ENCODE results near the gene SERINC5.

SERINC5 gene

DNA sequence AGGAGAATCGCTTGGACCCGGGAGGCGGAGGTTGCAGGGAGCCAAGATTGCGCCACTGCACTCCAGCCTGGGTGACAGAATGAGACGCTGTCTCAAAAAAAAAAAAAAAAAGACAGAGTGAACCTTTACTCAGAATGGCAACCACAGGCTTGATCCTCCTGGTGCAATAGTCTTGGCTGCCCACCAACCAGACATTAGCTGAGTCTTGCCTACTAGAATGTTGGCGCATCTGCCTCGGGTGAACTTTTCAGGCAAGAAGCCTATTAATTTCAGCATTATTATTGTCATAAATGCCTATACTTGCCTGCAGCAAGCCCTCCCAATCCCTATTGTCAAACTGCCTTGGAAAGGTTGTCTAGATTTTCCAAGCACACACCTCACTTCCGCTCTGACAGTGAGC, 4.2 kb downstream of the SERINC5 start:
- no peak for DNase-seq

DNA sequence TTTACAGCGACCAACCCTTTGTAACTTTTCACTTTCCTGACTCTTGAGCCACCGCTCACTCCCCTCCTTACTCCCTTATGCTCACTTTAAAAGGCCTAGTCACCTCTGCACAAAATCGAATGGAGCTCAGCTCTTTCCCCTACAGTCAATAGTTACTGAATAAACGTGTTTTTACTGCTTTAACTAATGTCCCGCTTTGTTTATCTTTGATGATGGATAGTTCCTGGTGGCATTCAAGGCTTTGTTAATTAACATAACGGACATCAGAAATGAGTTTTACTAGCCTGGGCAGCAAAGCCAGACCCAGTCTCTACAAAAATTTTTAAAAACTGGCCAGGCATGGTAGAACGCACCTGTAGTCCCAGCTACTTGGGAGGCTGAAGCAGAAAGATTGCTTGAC, 5.0 kb downstream of the SERINC5 start:
- DNase-seq: no peak

DNA sequence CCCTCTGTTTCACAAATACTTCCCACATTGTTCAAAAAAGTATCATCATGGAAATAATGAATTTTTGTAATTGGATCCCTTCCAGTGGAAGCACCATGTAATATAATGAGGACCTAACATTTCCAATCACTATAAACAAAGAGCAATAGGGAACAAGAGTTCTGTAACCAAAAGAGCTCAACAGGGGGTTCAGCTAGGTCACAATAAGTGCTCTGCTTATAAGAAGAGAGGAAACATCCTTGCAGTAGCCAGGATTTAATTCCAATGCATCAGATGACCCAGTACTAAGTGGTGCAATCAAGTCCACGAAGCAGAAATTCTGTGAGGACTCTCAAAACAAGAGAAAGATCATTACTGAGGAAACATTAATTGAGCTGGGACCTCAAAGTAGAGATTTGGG, 5.9 kb downstream of the SERINC5 start:
- no peak for DNase-seq

DNA sequence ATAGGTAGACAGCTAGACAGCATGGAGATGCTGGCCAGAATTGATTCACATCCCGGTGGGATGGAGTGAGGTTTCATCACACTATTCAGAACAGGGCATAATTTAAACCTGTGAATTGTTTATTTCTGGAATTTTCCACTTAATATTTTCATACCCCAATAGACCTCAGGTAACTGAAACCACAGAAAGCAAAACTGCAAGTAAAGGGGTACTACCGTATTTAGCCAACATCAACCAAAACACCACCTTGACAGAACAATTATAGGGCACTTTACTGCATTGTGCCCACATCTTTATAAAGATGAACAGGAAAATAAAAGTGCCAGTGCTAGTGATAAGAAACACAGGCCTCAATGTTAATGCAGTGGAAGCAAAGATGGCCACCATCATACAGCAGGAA, 7.5 kb downstream of the SERINC5 start:
- DNase-seq: no peak

DNA sequence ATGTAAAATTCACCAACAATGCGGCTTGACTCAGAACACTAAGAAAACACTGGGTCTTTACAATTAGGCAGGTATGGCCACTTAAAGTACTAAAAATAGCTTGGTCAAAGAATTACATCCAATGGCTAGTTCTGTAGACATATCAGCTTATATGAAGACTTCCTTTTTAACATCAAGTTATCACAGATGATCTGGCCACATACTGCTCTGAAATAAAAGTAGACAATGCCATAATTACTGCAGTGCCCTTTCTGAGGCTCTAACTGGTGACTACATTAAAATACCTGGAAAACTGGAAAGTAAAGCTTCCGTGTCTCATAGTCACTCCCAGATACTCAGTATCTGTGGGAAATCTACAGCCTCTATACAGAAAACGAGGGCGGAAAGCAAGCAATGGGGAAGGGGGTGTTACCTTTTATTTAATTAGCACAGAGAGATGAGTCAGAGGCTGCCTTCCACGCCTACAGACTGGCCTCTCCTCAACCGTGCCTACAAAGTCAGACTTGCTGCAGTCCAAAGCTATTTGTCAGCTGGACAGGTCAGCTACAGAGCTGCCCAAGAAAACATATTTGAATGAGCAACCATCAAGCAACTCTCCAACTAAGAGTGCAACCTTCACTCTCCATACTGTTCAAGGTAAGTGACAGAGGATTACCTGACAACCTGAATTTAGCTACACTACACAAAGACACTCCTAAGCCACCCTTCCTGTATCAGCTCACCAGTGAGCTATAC, 8.7 kb downstream of the SERINC5 start:
- DNase-seq: peak; percentile 56

DNA sequence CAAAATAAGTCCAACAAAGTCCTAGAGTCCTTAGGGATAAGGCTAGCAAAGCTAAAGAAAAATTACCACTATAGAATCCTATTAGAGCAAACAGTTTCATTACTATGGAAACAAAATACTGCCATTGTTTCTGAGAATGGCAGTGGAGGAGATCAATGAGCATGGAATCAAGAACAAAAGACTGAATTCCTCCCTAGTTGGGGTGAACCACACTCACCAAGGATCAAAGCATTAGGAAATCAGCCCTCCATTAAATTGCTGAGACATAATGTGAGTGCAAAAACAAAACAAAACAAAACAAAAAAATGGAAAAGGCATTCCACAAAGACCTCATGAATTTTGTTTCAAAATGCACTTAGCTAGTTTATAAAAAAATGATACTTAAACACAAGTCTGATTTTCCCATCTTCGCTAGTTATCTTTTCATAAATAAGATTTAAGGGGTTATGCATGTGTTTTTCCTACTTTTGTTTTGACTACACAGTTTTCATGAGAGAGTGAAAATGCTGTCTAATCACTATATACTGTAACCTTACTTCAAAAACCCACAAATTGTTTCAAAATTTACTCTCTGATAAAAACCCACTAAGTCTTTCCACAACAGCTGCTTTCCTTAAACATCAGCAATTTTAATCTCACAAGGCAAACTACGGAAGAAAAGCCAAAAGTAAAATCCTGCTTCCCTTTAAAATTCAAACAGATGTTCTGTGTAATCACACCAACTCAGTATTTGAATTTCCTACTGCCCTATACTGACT, 9.7 kb downstream of the SERINC5 start:
- no peak for DNase-seq

DNA sequence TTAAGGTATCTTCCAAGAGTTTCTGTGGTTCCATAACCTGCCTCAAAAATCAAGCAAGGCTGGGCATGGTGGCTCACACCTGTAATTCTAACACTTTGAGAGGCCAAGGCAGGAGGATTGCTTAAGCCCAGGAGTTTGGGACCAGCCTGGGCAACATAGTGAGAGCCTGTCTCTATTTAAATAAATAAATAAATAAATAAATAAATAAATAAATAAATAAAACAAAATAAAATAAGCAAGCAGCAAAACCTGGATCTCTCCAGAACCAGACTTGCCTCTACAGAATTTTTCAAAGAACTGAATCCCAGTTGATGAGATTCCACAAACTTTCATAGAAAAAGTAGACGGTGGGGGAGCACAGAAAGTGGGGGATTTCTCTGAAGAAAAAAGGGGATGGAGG, 12.3 kb downstream of the SERINC5 start:
- no peak for DNase-seq

DNA sequence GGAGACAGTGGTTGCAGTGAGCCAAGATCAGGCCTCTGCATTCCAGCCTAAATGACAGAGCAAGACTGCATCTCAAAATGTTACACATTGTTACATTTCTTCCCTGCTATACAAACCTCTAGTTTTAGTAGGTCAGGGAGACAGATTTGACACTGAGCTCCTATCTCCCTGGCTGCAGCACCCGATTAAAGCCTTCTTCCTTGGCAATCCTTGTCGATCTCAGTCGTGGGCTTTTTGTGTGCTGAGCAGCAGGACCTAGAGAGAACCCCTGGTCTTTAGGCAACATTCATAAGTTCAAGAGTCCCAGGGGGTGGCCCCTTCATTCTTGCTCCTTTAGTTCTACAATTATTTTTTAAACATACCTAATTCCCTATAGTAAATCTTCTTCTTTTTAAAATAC, 13.0 kb downstream of the SERINC5 start:
- DNase-seq: no peak

DNA sequence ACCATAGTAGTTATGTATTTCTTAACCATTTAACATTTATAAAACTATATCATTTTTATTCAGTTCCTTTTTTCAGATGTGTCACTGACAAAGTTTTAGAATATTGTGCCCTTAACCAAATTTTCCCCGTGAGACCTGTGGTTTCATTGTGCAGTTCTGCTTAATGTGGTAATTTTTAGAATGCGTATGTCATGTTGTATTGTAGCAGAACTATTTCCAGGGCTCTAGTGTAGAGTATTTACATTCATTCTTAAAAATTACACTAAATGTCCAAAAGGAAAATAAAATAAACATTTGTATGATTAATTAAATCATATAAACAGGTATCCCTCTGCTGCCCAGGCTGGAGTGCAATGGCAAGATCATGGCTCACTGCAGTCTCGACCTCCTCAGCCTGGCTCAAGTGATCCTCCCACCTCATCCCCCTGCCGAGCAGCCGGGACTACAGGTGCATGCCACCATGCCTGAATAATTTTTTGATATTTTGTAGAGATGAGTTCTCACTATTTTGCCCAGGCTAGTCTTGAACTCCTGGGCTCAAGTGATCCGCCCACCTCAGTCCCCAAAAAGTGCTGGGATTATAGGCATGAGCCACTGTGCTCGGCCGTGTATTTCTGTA, 15.4 kb downstream of the SERINC5 start:
- DNase-seq: no peak

DNA sequence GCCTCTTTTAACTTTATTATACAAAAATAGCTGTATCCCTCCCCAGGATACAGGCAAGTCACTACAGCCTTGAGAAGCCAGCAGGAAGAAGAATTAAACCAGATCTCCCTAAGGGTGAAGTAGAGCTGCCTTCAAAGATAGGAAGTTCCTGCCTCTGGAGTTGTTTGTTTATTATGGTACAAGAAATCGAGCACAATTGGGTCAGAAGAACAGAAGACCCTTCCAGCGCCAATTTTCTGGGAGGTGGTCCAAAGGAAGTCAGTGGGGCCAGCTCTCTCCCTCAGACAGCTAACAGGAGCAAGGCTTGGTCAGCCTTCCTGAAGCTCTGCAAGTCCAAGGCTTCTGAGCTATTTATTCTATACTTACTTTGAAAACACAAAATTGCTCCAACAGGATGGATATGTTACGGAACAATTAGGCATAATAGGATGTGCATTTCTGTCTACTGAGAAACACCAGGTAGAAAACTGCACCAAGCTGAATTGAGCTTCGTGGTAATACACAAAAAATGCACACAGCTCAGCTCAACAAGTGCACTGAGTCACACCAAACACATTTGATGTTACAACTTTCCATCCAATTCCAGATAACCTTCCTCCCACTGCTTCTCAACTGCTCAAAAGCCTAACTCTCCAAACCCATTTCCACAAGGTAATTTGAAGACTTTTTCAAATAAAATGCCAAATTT, 16.0 kb downstream of the SERINC5 start:
- DNase-seq: no peak

DNA sequence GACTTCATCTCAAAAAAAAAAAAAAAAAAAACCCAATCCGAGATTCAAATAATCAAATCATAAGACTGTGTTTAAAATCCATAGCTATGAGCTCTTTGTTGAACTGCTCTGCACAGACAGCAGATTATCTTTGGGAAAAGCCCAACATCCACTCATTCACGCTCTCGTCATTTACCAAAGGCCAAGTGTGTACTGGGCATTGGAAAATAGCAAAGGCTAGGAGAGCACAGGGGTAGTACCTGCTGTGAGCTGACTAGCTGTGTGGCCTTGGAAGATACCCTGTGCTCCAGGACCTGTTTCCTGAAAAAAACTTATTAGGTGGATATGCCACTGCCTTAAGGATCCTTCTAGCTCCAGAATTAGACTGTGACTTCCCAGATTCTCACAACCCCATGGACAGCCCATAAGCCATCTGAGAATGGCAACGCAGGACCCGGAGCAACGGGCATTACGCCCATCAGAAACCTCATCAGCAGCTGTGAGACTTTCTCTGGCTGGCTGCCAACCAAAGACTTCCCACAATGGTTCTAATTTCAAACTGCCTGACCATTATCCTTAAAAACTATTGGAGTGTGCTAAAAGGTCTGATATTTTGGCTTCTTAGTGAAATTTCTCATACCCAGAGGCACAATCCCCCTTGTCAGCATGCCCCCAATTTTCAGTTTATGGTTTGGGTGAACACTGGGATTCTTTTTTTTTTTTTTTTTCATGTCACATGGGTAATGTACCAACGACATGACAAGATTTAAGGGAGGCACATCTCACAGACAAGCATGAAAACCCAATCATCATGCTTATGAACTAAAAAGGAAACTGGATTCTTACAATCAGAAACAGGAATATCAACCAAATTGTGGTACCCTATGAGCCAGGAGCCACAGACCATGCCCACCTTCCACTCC, 16.8 kb downstream of the SERINC5 start:
- no peak for DNase-seq

DNA sequence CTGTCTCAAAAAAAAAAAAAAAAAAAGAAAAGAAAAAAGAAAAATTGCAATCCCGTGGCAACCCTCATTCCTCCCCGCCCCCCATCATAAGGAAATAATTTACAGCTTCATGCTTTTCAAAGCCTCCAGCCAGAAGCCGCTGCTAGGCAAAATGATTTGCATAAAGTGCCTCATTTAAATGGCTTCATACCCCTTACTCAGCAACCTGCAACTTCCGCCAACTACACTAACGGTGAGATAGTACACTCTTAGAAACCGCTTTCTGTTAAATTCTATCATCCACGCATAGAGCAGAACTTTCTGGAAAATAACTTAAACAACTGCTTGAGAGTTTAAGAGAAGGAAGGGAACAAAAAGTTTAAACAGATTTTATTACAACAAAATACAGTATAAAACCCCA, 17.8 kb downstream of the SERINC5 start:
- DNase-seq: peak; percentile 44

DNA sequence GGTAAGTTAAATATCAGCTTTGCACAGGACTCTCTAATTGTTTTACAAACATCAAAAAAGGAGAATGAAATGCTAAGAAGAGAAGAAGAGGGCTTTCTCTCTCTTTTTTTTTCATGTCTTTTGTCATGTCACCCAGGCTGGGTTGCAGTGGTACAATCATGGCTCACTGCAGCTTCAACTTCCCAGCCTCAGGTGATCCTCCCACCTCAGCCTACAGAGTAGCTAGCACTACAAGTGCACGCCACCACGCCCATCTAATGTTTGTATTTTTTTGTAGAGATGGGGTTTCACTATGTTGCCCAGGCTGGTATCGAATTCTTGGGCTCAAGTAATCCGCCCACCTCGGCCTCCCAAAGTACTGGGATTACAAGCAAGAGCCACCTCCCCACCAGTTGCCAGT, 18.6 kb downstream of the SERINC5 start:
- no peak for DNase-seq

DNA sequence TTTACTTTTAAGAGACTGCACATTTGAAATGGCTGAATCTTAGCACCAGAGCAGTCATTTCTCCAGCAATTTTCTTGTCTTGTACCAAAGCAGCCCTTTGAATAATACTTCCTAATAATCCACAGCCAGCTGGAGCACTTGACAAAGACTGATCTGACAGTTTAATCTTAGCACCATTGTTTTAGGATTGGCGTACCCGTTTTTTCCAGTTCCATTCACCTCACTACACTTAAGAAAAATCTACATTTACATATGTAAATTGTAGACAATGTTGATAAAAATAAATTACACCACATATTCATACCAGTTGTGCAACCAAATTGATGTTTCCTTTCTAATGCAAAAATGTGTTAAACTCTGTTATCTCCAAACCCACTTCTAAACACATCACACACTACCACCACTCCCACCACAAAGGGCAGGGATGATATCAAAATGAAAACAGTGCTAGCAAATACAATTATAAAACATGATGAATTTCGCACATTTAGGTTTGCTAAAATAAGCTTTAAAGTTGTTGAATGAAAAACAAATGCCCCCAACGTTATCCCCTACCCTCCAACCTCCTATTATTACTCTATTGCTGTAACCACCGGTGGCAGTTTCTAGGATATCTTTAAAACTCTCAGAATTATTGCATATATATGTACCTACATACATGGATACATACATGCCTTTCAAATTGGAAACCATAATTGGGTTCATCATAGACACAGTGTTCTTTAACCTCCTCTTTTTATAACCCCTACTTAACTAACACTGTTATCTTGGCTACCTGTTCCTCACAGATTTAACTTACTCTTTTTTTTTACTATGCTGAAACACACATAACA, 21.5 kb downstream of the SERINC5 start:
- peak; percentile 33 for DNase-seq

DNA sequence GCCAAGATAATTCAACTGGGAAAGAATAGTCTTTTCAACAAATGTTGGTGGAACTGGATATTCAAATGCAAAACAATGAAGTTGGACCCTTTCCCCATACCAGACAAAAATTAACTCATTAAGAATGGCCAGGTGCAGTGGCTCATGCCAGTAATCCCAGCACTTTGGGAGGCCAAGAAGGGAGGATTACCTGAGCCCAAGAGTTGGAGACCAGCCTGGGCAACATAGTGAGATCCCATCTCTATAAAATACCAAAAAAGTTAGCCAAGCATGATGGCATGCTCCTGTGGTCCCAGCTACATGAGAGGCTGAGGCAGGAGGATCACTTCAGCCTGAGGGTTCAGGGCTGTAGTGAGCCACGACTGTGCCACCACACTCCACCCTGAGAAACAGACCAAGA, 24.2 kb downstream of the SERINC5 start:
- DNase-seq: no peak

DNA sequence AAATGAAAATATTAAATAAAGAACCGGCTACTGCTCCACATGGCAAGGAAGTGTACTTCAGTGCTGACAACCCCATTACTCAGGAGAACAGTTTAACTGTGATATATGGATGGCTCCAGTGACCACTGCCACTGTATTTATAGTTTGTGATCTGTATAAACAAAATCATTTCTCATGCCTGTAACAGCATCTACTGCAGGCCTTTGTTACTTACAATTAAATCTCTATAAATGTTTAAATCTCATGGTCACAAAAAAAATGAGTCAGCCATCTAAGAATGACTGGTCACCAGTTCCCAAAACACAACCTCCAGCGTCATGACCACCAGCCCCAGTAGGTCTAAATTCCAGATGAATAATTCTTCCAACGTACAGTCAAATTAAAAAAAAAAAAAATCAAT, 24.6 kb downstream of the SERINC5 start:
- no peak for DNase-seq

DNA sequence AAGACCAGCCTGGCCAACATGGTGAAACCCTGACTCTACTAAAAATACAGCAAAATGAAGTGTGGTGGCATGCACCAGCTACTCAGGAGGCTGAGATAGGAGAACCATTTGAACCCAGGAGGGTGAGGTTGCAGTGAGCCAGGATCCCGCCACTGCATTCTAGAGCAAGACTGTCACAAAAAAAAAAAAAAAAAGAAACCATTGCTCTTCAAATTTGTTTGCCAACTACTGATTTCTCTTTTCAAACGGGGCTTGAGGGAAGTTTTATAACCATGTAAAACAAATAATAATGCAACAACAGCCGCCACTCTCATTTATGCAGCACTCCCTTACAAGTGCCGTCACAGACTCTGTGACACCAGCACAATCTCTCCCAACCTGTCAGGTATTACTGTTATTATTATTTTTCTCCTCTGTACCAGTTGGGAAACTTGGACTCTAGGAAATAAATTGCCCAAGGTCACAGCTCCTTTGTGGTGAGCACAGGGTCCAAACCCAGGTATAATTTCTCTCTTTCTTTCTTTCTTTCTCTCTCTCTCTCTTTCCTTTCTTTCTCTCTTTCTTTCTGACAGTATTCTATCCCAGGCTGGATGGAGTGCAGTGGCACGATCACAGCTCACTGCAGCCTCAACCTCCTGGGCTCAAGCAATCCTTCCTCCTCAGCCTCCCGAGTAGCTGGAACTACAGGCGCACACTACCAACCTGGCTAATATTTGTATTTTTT, 25.4 kb downstream of the SERINC5 start:
- DNase-seq: no peak

DNA sequence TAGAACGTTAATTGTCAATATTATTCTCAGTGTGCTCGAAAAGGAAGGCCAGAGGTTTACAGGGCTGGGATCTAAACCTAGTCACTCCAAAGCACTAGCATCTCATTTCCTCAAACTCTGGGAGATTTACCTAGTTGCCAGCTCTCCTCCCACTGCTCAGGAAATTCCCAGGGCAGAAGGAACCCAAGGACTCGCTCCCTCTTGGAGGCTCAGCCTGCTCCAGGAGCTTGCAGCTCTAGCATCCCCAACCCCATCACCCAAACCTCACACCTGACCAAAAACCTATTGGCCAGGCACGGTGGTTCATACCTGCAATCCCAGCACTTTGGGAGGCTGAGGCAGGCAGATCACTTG, 26.0 kb downstream of the SERINC5 start:
- DNase-seq: no peak

DNA sequence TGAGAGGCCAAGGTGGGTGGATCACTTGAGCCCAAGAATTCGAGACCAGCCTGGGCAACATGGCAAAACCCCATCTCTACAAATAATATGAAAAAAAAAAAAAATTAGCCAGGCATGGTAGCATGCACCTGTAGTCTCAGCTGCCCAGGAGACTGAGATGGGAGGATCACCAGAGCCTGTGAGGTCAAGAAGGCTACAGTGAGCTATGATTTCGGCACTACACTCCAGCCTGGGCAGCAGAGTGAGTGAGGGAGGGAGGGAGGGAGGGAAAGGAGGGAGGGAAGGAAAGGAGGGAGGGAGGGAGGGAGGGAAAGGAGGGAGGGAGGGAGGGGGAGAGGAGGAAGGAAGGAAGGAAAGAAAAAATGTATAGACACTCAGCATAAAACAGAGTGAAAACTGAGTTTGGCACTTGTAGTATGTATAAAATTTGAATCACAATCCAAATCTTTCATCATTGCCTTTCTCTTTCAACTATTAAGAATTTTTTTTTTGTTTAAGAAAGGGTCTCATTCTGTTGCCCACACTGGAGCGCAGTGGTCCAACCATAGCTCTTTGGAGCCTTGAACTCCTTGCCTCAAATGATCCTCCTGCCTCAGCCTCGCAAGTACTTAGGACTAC, 27.8 kb downstream of the SERINC5 start:
- no peak for DNase-seq

DNA sequence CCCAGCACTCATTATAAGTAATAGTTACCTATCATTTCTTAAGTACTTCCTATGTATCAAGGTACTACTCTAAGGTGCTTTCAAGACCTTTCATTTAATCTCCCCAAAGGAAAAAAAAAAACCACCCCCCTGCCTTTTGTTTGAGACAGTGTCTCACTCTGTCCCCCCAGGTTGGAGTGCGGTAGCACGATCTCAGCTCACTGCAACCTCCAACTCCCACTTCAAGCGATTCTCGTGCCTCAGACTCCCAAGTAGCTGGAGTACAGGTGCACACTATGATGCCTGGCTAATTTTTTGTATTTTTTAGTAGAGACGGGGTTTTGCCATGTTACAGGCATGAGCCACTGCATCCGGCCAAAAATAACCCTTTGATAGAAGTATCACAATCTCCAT, 29.9 kb downstream of the SERINC5 start:
- DNase-seq: no peak
